Stimulated activated CD8-positive, alpha-beta memory T cell treated with anti-CD3 and anti-CD28 coated beads, Interleukin-12 subunit alpha, Interleukin-12 subunit beta, amount 100 ng/mL, for 24 hours (primary cell): Measurements from ENCODE around the gene SDS.

Experiments used
- DNase-seq: peaks from one replicate; pipeline ENCODE4 v3.0.0-alpha.2; 2020; ENCODE audit errors: extremely low read depth

SDS gene, protein sequence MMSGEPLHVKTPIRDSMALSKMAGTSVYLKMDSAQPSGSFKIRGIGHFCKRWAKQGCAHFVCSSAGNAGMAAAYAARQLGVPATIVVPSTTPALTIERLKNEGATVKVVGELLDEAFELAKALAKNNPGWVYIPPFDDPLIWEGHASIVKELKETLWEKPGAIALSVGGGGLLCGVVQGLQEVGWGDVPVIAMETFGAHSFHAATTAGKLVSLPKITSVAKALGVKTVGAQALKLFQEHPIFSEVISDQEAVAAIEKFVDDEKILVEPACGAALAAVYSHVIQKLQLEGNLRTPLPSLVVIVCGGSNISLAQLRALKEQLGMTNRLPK

GRCh38 chr12:113403435-113404415 lies at the start of gene SDS:
Gene SDS, minus strand, starts transcription at chr12:113403887. Its CDS starts 4,179 bp downstream, at chr12:113399708.
- no peak for DNase-seq

- DNase-seq: no peak
Observed at GRCh38 chr12:113453330-113453729, 49.6 kb upstream of the SDS start.

DNA sequence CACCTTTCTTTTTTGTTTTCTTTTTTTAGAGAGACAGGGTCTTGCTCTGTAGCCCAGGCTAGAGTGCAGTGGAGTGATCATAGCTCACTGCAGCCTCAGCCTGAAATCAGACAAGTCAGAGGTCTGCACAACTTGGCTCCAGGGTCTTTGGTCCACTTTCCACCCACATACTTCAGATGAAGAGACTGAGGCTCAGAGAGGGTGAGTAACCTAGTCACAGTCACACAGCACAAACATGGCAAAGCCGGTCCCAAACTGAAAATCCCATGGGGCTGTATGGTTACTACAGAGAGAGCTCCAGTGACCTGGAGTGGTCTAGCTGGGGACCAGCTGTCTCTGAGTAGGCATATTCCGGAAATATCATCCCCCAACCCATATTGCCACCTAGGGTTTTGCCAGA lies 48.8 kb upstream of the SDS start:
- no peak for DNase-seq

GRCh38 chr12:113449839-113450238 lies 46.2 kb upstream of the SDS start:
- no peak for DNase-seq

DNA sequence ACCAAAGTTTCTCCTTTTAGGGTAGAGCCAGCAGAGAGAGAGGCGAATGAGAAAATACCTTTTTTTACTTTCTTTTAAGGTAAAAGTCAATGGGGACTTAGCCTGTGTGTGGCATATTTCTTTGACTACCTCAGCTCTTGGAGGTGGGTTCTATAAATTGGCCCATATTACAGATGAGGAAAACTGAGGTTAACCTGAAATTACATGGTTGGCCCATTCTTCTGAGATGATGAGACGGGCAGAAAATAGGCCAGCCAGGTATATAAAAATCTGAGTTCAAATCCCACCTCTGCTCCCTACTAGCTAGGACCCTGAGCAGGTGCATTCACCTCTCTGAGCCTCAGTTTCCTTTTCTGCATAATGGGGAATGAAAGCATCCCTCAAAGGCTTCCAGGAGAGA lies 45.6 kb upstream of the SDS start:
- no peak for DNase-seq

DNA sequence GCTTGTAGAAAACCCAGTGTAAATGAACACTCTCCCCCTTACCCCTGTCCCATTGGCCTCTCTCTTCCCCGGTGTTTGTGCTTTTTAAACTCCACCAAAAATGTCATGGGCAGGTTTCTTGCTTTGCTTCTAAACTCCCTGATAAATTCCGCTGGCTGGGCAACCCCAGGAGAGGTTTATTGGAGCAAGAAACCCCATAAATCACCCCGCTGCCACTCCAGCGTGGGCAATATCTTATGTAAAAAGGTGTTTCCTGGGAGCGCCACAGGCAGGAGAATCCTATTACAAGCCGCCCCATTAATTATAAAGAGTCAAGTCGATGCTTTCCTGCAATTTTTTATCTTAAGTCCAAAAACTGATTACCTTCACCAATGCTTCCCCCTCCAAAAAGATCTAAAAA lies 45.2 kb upstream of the SDS start:
- DNase-seq: no peak

- DNase-seq: no peak
Observed at GRCh38 chr12:113445544-113446171, 42.0 kb upstream of the SDS start.

DNA sequence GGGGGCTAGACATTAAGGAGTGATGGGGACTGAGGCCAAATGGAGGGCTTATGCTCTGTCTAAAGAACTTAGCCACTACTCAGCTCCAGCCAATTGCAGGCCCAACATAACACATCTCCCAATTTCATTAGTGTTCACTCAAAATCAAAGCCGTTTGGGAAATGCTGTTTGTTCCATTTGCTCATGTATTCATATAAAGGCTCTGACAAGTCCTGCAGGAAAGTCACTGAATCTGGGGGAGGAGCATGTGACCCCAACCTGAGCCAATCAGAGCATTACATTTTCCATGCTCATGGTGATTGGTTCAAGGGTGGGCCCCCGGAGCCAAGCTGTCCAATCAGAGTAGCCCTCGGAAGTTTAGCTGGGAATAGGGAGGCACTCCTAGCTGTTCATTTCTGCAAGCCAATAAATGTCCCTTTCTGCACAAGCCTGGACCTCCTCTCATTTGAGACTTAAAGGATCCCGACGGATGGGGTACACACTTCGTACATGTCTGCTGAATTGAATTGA lies 39.4 kb upstream of the SDS start:
- DNase-seq: no peak

- no peak for DNase-seq
Observed at GRCh38 chr12:113440947-113441782, 37.5 kb upstream of the SDS start.

- no peak for DNase-seq
Observed at GRCh38 chr12:113440336-113440735, 36.6 kb upstream of the SDS start.

GRCh38 chr12:113439606-113440030 lies 35.9 kb upstream of the SDS start:
- DNase-seq: no peak

DNA sequence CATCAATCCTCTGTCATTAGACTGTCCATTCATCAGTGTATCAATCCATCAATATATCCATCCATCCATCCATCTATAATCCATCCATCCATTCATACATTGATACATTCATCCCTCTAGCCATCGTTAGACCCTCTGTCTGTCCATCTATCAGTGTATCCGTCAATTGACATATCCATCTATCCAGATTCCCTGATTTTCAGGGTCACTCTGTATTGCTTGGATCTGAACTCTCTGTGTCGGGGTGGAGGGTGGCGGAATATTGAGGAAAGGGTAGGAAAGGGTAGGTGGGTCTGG lies 35.6 kb upstream of the SDS start:
- no peak for DNase-seq

DNA sequence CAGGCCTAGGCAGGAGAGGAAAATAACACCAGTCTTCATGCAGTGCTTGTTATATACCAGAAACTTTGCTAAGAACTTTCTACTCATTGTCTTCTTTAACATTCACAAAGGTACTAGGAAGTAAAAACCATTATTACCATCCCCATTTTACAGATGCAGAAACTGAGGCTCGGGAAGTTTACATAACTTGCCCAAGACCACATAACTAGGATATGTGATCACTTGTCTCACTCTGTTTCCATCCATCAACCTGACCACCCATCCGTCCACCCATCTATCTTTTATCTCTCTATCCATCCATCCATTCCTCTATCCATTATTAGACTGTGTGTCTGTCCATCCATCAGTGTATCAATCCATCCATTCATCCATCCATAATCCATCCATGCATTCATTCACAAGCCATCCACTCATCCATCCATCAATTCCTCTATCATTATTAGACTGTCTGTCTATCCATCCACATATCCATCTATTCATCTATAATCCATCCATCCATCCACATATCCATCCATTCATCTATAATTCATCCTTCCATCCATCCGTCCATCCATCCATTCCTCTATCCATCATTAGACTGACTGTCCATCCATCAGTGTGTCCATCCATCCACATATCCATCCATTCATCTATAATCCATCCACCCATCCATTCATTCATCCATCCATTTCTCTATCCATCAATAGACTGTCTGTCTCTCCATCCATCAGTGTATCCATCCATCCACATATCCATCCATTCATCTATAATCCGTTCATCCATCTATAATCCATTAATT lies 35.0 kb upstream of the SDS start:
- no peak for DNase-seq

GRCh38 chr12:113437729-113438100 lies 34.0 kb upstream of the SDS start:
- no peak for DNase-seq

DNA sequence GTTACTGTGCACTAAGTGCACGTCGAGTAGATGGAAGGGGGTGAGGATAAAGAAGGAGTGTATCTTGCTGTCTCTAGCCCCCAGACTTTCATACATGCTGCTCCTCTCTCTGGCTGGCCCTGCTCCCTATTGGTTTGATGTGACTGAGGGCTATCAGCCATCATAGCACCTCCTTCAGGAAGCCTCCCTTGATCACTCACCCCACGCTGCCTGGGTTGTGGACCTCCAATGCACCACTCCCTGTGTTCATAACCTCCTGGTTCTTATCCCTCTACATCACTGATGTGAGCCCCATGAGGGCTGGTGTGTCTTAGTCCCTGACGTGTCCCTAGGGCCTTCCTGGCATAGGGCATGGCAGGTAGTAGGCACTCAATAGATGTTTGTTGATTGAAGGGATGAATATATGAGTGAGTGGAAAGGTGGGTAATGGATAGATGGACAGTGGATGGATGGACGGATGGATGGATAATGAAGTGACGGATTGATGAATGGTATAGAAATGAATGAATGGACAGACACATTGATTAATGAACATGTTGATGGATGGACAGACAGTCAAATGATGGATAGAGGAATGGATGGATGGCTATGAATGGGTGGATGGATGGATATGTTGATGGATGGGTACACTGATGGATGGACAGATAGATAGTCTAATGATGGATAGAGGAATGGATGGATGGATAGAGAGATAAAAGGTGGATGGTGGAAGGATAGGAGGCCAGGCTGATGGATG lies 33.5 kb upstream of the SDS start:
- DNase-seq: no peak

GRCh38 chr12:113436586-113436985 lies 32.9 kb upstream of the SDS start:
- DNase-seq: no peak

DNA sequence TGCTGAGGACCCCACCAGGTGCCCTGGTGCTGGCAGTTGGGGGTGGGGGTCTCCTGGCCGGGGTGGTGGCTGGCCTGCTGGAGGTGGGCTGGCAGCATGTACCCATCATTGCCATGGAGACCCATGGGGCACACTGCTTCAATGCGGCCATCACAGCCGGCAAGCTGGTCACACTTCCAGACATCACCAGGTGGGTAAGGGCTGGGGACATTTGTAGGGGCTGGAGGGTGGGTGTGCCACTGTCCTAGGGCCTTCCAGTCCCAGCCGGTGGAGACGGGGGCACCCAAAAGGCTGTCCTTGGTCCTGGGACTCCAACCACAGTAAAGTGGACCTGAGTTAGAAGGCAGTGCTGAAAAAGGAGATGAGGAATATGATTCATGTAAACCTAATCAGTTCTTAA lies 31.7 kb upstream of the SDS start:
- DNase-seq: no peak

DNA sequence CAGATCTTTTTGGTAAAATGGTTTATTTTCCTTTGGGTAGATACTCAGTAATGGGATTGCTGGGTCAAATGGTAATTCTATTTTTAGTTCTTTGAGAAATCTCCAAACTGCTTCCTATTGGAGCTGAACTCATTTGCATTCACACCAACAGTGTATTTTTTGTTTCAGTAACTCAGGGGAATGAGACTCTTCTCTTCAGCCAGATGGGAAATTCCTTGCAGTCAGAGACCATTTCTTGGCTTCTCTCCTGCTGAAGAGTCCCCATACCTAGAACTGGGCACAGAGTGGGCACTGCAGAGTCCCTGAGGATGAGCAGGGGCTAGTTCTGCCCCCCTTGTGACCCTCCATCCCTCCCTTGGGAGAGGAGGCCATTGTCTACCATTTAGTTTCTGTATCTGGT lies 29.3 kb upstream of the SDS start:
- DNase-seq: no peak

DNA sequence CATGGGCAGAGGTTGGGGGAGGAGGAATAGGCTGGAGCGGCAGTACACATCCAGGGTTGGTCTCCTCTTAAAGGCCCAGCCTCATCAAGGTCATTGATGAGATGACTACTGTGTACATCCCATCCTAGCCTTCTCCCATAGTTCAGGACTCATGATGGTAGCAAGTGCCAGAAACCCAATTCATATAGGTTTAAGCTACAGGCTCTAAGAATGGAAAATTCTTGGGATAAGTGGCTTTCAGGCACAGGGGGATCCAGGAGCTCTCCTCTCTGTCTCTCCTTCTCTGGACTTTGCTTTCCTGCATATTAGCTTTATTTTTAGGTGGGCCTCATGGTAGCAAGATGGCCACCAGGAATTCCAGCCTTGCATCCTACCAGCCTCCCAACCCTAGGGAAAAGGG lies 24.8 kb upstream of the SDS start:
- DNase-seq: no peak

DNA sequence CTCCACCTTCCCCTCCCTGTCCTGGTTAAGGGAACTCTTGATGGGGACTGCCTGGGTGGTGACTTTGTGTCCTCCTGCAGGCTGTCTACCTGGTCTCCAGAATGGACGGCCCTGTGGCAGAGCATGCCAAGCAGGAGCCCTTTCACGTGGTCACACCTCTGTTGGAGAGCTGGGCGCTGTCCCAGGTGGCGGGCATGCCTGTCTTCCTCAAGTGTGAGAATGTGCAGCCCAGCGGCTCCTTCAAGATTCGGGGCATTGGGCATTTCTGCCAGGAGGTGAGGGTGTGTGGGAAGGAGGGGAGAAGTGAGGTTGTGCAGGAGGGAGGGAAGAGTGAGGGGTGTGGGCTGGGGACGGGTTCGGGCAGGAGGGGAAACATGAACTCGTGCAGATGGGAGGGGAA lies 24.2 kb upstream of the SDS start:
- DNase-seq: no peak
